DMS 273 (cell line): ENCODE results near the gene MTFP1.
"Not testable (repeated sequence)": the region's sequence is repeated elsewhere in the genome, so short reads cannot be mapped to it uniquely, and the experiment has no call there.

Source experiments
- DNase-seq: peaks from one replicate; lab custom pipeline; 2025; ENCODE audit not compliant: unreplicated experiment; lab: John Stamatoyannopoulos, UW

The MTFP1 gene

GRCh38 chr22:30425616-30426387 is at the start of gene MTFP1:
TSS of gene MTFP1 (plus strand) at chr22:30425768. CDS start at chr22:30425880, 112 bp downstream.
- peak; percentile 83 for DNase-seq

- no peak for DNase-seq
These were observed 45.6 kb upstream of the MTFP1 start for GRCh38 chr22:30380011-30380410.

- no peak for DNase-seq
These were observed 44.3 kb upstream of the MTFP1 start for GRCh38 chr22:30381264-30381663.

DNA sequence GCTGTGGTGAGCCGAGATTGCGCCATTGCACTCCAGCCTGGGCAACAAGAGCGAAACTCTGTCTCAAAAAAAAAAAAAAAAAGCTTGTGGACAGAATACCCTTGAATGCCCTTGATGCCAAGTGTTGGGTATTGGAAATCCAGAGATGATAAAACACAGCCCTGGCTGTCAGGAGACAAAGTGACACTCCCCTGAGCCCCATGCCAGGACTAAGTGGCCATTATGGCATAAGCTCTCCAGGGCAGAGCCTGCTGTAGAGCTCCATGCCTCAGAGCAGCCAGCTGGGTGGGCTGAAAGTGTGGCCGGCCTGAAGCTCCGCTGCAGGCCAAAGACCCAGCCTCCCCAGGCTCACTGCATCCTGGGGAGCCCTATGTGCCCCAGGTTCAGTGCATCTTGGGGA is 43.2 kb upstream of the MTFP1 start:
- no peak for DNase-seq

- no peak for DNase-seq
These were observed 42.5 kb upstream of the MTFP1 start for GRCh38 chr22:30383061-30383460.

- DNase-seq: no peak
These were observed 39.6 kb upstream of the MTFP1 start for GRCh38 chr22:30385942-30386341.

GRCh38 chr22:30386608-30386959 is 39.0 kb upstream of the MTFP1 start:
- DNase-seq: no peak

DNA sequence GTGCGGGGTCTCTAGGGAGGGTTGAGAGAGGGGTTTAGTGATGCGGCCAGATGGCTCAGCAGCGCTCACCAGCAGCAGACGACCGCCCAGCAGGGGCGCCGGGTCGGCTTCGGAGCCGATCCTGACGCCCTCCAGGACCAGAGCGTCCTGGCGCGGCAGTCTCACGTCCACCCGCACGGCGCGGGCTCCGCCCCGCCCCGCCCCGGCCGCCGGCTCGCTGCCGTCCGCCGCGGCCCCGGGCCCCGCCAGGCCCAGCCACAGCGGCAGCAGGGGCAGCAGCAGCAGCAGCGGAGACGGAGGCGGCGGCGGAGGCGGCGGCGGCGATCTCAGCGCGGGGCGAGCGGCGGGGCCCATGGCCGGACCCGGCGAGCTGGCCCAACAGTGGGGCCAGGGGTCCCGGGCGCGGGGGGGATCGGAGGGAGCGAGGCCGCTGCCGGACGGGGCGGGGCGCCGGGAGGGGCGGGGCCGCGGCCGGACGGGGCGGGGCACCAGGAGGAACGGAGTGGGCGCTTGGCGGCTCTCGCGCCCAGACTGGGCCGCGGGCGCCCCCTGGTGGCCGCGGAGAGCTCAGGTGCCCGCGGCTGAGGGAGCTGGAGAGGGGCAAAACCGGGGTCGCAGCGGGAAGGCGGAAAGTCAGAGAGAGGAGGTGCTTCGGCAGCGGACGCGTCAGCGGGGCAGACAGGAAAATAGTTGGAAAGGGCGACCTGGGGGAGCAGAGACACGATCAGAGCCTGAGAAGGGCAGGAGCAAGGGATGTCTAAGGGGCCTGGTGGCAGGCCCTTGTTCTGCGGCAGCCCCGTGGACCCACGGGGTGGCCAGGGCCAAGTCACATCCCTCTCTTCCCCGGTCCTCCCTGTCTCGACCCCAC is 38.4 kb upstream of the MTFP1 start, which contains the start of gene RNF215:
Gene RNF215 (minus strand): TSS at position 452 of the 868 bp plus-strand sequence. CDS start 98 bp downstream, at position 354.
- DNase-seq: peak; percentile 91

- DNase-seq: peak; percentile 73
These were observed 34.4 kb upstream of the MTFP1 start for GRCh38 chr22:30390974-30391691.

DNA sequence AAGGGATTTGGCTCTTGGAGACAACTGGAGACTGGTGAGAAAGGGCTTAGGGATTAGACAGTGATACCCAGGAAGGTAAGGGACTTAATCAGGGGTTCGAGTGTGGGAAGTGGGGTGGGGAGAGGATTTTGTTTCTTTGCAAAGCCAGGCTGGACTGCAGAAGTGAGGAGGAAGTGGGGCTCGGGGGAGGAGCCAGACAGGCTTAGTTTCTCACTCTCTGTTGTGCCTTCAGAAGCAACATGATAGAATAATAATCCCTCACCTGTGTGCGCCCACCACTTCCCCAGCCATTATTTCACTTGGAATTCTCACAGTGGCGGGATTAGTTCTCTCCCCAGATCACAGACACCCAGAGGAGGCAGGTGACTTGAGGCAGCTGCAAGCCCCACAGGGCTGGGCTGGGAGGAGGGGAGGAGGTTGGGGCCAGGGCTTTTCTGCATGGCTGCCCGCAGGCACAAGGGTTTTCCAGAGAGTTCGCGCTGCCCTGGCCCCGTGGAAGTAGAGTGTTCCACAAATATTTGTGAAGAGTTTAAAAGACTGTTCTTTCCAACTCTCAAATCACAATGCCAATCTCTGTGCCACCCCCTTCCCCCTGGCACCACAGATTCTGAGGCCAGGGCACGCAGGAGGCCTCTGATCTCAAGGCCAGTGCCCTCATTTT is 32.8 kb upstream of the MTFP1 start:
- DNase-seq: no peak

GRCh38 chr22:30393322-30393680 is 32.3 kb upstream of the MTFP1 start:
- no peak for DNase-seq

- no peak for DNase-seq
These were observed 31.7 kb upstream of the MTFP1 start for GRCh38 chr22:30393885-30394284.

DNA sequence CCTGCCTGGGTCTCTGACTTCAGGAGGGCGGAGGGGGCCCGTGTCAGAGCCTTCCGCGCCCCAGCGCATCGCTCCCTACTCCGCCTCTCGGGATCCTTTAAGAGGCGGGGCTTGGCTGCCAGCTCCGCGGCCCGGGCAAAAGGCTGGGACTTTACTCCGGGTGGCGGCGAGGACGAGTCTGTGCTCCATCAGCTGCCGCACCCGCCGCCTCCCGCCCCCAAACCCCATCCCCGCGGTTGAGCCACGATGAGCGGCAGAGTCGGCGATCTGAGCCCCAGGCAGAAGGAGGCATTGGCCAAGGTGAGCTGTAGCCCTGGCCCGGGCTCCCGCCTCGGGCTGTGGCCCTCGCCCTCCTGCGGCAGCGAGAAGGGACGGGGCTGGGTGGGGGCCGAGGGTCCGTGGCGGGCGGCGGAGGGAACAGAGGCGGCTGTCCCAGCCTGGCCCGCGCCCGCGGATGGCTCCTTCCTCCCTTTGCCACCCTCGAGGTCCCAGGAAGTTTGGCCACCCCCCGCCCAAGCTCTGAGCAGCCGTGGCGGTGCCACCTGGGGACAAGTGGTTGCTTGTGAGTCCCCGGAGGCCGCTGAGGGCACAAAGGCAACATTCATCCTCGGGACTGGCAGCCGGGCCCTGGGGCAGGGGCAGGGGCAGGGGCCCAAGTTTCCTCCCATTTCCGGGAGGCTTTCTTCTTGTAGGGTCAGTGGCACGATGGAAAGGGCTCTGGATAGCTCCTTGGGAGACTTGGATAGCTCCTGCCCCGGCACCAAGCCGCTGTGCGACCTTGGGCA is 28.5 kb upstream of the MTFP1 start, which contains the start of gene SEC14L2:
Gene SEC14L2 (plus strand): TSS at position 148 of the 785 bp plus-strand sequence. CDS start 99 bp downstream, at position 247.
- peak; percentile 77 for DNase-seq

GRCh38 chr22:30397656-30398635 is 27.6 kb upstream of the MTFP1 start:
- peak; percentile 33 for DNase-seq

DNA sequence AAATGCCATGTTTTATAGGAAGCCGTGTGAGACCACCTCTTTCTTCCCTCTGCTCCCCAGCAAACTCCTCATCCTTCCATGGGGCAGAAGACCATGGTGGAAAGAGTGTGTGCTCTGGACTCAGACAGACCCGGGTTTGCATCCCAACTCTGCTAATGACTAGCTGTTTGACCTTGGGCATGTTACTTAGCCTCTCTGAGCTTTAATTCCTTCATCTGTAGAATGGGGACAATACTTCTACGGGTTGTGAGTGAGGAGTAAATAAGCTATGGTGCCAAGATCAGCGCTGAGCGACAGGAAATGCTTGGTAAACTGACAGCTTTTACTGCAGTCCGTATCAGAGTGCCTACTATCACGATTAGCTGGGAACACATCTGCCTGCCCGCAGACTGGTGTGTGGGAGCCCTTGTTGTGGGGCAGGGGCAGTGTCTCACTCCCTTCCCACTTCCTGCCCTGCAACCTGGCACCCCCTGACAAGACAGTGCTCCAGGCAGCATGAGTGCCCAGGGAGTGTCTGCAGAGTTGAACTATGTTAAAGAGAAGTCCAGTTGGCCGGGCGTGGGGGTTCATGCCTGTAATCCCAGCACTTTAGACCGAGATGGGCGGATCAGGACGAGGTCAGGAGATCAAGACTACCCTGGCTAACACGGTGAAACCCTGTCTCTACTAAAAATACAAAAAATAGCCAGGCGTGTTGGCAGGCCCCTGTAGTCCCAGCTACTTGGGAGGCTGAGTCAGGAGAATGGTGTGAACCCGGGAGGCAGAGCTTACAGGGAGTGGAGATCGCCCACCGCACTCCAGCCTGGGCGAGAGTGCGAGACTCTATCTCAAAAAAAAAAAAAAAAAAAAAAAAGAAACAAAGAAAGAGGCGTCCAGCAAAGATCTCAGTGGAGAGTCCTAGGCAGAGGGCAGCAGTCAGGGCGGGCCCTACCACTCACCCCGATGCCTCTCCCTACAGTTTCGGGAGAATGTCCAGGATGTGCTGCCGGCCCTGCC is 26.6 kb upstream of the MTFP1 start:
- DNase-seq: no peak

DNA sequence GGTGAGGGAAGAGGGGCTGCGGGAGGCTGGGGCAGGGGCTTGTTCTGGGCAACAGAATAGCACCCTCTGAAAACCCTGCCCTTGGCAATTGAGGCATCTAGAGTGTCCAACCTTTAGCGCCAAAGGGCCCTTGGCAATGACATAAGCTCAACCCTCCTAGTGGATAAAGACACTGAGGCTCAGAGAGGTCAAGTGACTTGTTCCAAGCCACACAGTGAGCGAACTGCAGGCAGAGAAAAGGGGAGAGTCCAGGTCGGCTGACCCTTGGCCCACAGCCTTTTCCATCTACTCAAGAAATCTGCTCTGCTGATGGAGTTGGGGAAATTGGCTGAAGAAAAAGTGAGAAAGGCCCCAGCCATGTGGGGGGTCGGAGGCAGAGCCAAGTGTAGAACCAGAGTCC is 25.9 kb upstream of the MTFP1 start:
- DNase-seq: no peak

- peak; percentile 8 for DNase-seq
These were observed 25.4 kb upstream of the MTFP1 start for GRCh38 chr22:30400159-30400558.

DNA sequence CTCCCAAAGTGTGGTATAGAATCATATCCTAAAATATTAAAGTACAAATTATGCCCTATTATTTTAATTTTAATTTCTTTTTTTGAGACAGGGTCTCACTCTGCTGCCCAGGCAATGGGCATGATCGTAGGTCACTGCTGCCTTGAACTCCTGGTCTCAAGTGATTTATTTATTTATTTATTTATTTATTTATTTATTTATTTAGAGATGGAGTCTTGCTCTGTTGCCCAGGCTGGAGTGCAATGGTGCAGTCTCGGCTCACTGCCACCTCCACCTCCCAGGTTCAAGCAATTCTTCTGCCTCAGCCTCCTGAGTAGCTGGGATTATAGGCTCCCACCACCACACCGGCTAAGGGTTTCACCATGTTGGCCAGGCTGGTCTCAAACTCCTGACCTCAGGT is 24.5 kb upstream of the MTFP1 start:
- DNase-seq: not testable (repeated sequence)
